ENCODE measurements around the gene POLR3H. TPM values are rescaled to one million over a fixed set of nuclear protein-coding genes. Genes with fewer than 3 reads are reported as not detected.

The POLR3H gene
- total RNA-seq, 1 donor from 2014 or later: 15.2 TPM

DNA sequence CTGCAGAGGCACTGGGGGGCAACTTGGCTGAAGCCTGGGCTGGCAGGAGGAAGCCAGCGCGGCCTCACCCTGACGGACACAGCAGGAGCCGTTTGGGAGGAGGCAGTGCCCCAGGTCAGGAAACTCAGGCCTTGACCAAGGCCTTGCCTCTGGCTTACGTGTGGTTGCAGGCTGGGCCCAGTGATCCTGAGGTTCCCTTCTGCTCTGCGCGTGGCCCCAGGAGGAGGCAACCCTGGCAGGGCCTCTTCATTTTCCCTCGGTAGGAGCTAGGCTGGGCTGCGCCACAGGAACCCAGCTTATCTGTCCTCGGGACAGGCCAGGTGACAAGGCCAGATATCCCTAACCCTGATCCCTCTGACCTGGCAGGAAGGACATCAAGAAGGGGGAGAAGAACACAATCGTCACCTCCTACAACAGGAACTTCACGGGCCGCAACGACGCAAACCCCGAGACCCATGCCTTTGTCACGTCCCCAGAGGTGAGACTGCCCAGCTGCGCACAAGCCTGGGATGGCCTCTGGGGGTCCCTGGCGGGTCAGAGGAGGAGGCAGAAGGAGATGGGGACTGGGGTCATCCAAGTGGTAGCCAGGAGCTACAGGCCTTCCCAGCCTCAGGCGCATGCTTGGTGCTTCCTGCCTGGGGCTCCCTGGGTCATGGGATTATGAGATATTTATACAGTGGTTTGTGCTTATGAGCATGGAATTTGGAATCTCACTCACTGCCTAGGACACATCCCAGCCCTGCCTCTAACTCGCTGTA, 20.6 kb downstream of the POLR3H start:
- no peaks in the 10 kb centered on the region for H3K4me1 ChIP-seq
- Mint-ChIP-seq H3K4me1 (peaks cover 2% of the 10 kb centered on the region), H3K27me3 (ENCODE audit: insufficient read depth, low read depth) (peaks cover 4% of the 10 kb centered on the region), H3K36me3 (peaks cover 13% of the 10 kb centered on the region), H3K9me3 (no peaks in the 10 kb centered on the region), H3K4me3 (no peak overlapping the region), H3K27ac (peak overlapping the region; percentile 29)
- DNase-seq (ENCODE audit: low spot score): no peak
- H3K27ac ChIP-seq: no peak overlapping the region
- no peak overlapping the region for H3K4me2 ChIP-seq
- H3K36me3 ChIP-seq: no peaks in the 10 kb centered on the region
- H3K27me3 ChIP-seq: no peaks in the 10 kb centered on the region
- H4K20me1 ChIP-seq (ENCODE audit: low read depth): peaks cover 4% of the 10 kb centered on the region
- no peak overlapping the region for H2AFZ ChIP-seq (replicated peaks)
- no peaks in the 10 kb centered on the region for H3K9me3 ChIP-seq (ENCODE audit: low read depth)
- no peaks in the 10 kb centered on the region for H3K79me2 ChIP-seq (ENCODE audit: low read depth)
- no peak overlapping the region for H3K9ac ChIP-seq
- TF ChIP-seq EZH2phosphoT487 (IDR thresholded peaks at IDR 0.05): no peak
- TF ChIP-seq, protein P1, sequence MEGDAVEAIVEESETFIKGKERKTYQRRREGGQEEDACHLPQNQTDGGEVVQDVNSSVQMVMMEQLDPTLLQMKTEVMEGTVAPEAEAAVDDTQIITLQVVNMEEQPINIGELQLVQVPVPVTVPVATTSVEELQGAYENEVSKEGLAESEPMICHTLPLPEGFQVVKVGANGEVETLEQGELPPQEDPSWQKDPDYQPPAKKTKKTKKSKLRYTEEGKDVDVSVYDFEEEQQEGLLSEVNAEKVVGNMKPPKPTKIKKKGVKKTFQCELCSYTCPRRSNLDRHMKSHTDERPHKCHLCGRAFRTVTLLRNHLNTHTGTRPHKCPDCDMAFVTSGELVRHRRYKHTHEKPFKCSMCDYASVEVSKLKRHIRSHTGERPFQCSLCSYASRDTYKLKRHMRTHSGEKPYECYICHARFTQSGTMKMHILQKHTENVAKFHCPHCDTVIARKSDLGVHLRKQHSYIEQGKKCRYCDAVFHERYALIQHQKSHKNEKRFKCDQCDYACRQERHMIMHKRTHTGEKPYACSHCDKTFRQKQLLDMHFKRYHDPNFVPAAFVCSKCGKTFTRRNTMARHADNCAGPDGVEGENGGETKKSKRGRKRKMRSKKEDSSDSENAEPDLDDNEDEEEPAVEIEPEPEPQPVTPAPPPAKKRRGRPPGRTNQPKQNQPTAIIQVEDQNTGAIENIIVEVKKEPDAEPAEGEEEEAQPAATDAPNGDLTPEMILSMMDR (IDR thresholded peaks at IDR 0.05): no peak
- TF ChIP-seq EZH2 (IDR thresholded peaks at IDR 0.05): no peak
- H3K4me3 ChIP-seq: no peak overlapping the region
- H3F3A ChIP-seq (ENCODE audit: low read depth): peaks cover 14% of the 10 kb centered on the region

DNA sequence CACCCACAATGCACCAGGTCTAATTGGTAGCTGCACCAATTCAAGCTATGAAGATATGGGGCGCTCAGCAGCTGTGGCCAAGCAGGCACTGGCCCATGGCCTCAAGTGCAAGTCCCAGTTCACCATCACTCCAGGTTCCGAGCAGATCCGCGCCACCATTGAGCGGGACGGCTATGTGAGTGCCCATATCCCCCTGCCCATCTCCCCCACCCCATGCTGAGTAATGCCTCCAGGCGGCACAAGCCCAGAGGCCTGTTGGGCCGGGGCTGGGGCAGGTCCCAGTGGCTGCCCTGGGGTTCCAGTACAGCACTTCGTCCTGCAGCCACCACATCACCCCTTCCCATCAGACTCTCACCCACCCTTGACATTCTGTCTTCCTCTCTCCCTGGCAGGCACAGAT, 21.5 kb downstream of the POLR3H start:
- H3K9me3 Mint-ChIP-seq: no peaks in the 10 kb centered on the region
- peaks cover 2% of the 10 kb centered on the region for H3K4me1 Mint-ChIP-seq
- H3K27me3 ChIP-seq: no peaks in the 10 kb centered on the region
- H3K27me3 Mint-ChIP-seq (ENCODE audit: insufficient read depth, low read depth): peaks cover 8% of the 10 kb centered on the region
- no peaks in the 10 kb centered on the region for H3K36me3 ChIP-seq
- peaks cover 4% of the 10 kb centered on the region for H4K20me1 ChIP-seq (ENCODE audit: low read depth)
- no peak overlapping the region for H3K4me3 ChIP-seq
- no peak overlapping the region for H3K4me3 Mint-ChIP-seq
- H3K36me3 Mint-ChIP-seq: peaks cover 9% of the 10 kb centered on the region
- no peaks in the 10 kb centered on the region for H3K4me1 ChIP-seq
- no peak for TF ChIP-seq EZH2 (IDR thresholded peaks at IDR 0.05)
- H3K79me2 ChIP-seq (ENCODE audit: low read depth): no peaks in the 10 kb centered on the region
- no peak overlapping the region for H3K27ac ChIP-seq
- no peak for DNase-seq (ENCODE audit: low spot score)
- H3K27ac Mint-ChIP-seq: peak overlapping the region; percentile 26
- no peak overlapping the region for H2AFZ ChIP-seq (replicated peaks)
- no peak overlapping the region for H3K4me2 ChIP-seq
- H3K9ac ChIP-seq: no peak overlapping the region
- peaks cover 14% of the 10 kb centered on the region for H3F3A ChIP-seq (ENCODE audit: low read depth)
- no peaks in the 10 kb centered on the region for H3K9me3 ChIP-seq (ENCODE audit: low read depth)

DNA sequence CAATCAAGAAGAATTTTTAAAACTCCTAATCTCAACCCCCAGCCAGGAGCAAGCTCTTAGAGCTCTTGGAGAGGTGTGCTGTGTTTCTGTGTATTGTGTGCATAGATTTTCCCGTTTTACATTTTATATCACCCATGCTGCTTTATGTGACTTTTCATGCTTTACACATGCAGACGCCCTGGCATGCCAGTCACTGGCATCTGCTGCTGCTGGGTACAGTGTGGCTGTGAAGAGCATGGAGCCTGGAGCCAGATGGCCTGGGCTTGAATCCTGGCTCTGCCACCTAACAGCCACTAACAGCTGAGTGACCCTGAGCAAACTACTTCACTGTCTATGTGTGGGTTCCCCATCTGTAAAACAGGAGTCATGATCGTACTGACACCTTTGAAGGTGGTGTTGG, 23.1 kb downstream of the POLR3H start:
- Histone ChIP-seq H2AFZ (replicated peaks) (no peak overlapping the region), H4K20me1 (ENCODE audit: low read depth) (peaks cover under 1% of the 10 kb centered on the region), H3K36me3 (no peaks in the 10 kb centered on the region)

DNA sequence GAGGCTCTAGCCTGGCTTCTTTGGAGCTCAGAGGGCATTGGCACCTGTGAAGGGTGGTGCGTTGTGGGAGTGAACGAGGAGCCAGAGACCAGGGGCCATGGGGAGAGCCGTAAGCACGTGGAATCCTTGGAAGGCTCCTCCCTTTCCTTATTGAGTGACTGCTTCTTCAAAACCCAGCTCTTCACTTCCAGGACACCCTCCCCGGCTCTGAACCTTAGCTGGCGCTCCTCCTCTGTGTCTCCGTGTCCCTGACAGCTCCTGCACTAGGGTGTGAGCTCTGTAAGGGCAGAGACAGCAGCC, 26.3 kb downstream of the POLR3H start:
- peaks cover 10% of the 10 kb centered on the region for H3K4me1 Mint-ChIP-seq

More for the DNA sequence above, 23.1 kb downstream of the POLR3H start:
- Histone ChIP-seq H3K27me3 (no peaks in the 10 kb centered on the region), H3K9me3 (ENCODE audit: low read depth) (no peaks in the 10 kb centered on the region), H3K79me2 (ENCODE audit: low read depth) (no peaks in the 10 kb centered on the region), H3K27ac (no peak overlapping the region), H3F3A (ENCODE audit: low read depth) (peaks cover 4% of the 10 kb centered on the region), H3K4me3 (no peak overlapping the region), H3K9ac (no peak overlapping the region), H3K4me2 (no peak overlapping the region), H3K4me1 (no peaks in the 10 kb centered on the region)
- Mint-ChIP-seq H3K27me3 (ENCODE audit: insufficient read depth, low read depth) (peaks cover 8% of the 10 kb centered on the region), H3K27ac (no peak overlapping the region), H3K4me3 (no peak overlapping the region), H3K9me3 (no peaks in the 10 kb centered on the region), H3K36me3 (peaks cover 6% of the 10 kb centered on the region), H3K4me1 (peaks cover 2% of the 10 kb centered on the region)
- DNase-seq (ENCODE audit: low spot score): no peak
- TF ChIP-seq EZH2 (IDR thresholded peaks at IDR 0.05): no peak
- TF ChIP-seq EZH2phosphoT487 (IDR thresholded peaks at IDR 0.05): no peak
- TF ChIP-seq, protein P1 (IDR thresholded peaks at IDR 0.05): no peak

More for the DNA sequence above, 26.3 kb downstream of the POLR3H start:
- no peaks in the 10 kb centered on the region for H3K9me3 ChIP-seq (ENCODE audit: low read depth)
- no peak overlapping the region for H2AFZ ChIP-seq (replicated peaks)
- H3K36me3 ChIP-seq: no peaks in the 10 kb centered on the region
- peaks cover 5% of the 10 kb centered on the region for H3K4me1 ChIP-seq
- no peaks in the 10 kb centered on the region for H3K79me2 ChIP-seq (ENCODE audit: low read depth)
- H3K4me3 ChIP-seq: no peak overlapping the region
- no peak overlapping the region for H3K27ac ChIP-seq
- Mint-ChIP-seq H3K27me3 (ENCODE audit: insufficient read depth, low read depth) (peaks cover 4% of the 10 kb centered on the region), H3K9me3 (no peaks in the 10 kb centered on the region), H3K36me3 (peaks cover 5% of the 10 kb centered on the region), H3K27ac (no peak overlapping the region), H3K4me3 (no peak overlapping the region)
- no peak overlapping the region for H3K4me2 ChIP-seq
- H3F3A ChIP-seq (ENCODE audit: low read depth): peaks cover 4% of the 10 kb centered on the region
- no peaks in the 10 kb centered on the region for H4K20me1 ChIP-seq (ENCODE audit: low read depth)
- no peak overlapping the region for H3K9ac ChIP-seq
- H3K27me3 ChIP-seq: no peaks in the 10 kb centered on the region
- TF ChIP-seq, protein P1 (IDR thresholded peaks at IDR 0.05): no peak
- TF ChIP-seq EZH2 (IDR thresholded peaks at IDR 0.05) (no peak), EZH2phosphoT487 (IDR thresholded peaks at IDR 0.05) (no peak)
- no peak for DNase-seq (ENCODE audit: low spot score)
